Gastroesophageal sphincter (tissue), 3 donors: ENCODE data around the gene RANBP1.

Experiments used
- CTCF ChIP-seq, 4 experiments: fragments of 200-600 bp in 2 of 4; fragments of 450-650 bp in 2 of 4; sonication (generic) in 1 of 4; IDR thresholded peaks; one replicate each; pipeline ENCODE4 v1.5.1; 2017 to 2019; ENCODE audit warnings: antibody characterized with exemption in 4 of 4, mild to moderate bottlenecking in 2 of 4, moderate library complexity in 2 of 4
- EP300 ChIP-seq: sonication (generic); formaldehyde crosslinking; IDR thresholded peaks from one replicate; pipeline ENCODE4 v1.6.1; 2017; ENCODE audit warnings: antibody characterized with exemption, mild to moderate bottlenecking
- POLR2A ChIP-seq, 2 donors: fragments of 450-650 bp; IDR thresholded peaks; one replicate each; pipeline ENCODE4 v1.6.1; 2017; ENCODE audit warnings: antibody characterized with exemption in 2 of 2, mild to moderate bottlenecking in 2 of 2, moderate library complexity in 1 of 2
- POLR2AphosphoS5 ChIP-seq: sonication (generic); formaldehyde crosslinking; IDR thresholded peaks from one replicate; pipeline ENCODE4 v1.6.1; 2017; ENCODE audit warnings: antibody characterized with exemption

DNA sequence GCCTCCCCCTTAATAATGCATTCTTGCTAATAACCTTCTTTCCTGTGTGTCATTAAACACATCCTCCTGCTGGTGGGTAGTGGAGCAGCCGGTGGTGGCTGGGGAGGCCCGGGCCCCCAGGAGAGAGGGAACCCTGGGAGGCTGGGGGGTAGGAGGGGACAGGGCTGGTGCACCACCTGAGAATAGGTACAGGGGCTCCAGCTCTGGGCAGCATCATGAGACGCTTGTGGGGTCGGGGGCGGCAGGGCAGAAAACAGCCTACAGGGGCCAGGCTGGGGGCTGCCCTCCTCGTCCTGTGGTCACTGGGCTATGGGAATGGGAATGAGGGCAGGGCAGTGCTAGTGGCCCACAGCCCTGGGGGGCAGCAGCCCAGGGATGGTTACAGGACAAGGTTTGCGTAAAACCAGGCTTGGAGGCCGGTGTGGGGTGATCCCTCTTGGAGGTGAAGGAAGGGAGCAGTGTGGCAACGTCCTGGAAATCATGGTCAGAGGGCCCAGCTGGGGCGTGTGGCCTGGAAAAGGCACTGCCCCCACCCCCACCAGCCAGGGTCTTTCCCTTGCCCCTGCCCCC is 53.4 kb downstream of the RANBP1 start:
- TF ChIP-seq CTCF (IDR thresholded peaks at IDR 0.05): no peak
- no peak for TF ChIP-seq POLR2A (IDR thresholded peaks at IDR 0.05)
- TF ChIP-seq POLR2AphosphoS5: no peak
- TF ChIP-seq EP300: no peak
